H1 (cell line): ENCODE results near the gene SMARCA5. TPM values are rescaled to one million over a fixed set of nuclear protein-coding genes. Genes with fewer than 3 reads are reported as not detected.

Source experiments
- CTCF ChIA-PET: fragments of 300-600 bp; sonication (Branson Sonifier 250); formaldehyde crosslinking; loops from one replicate; lab custom pipeline; 2021; ENCODE audit not compliant: partially characterized antibody; lab: Charles Lee
- POLR2A ChIA-PET: fragments of 300-600 bp; sonication (Branson Sonifier 250); formaldehyde crosslinking; loops from one replicate; lab custom pipeline; 2021; ENCODE audit warnings: inconsistent platforms; ENCODE audit not compliant: partially characterized antibody; lab: Charles Lee
- DNase-seq, 2 experiments: peaks; one replicate each; pipeline versions ENCODE4 v3.0.0 to v3.0.0-alpha.2; 2010 to 2022; ENCODE audit warnings: low spot score in 2 of 2, low read depth in 1 of 2, mixed read lengths in 1 of 2
- FAIRE-seq: peaks from 2 replicates; lab custom pipeline; 2011; peaks lifted over from hg19 to GRCh38; lab: Jason Lieb, UNC
- H2AFZ ChIP-seq: 2 replicates; pipeline ENCODE4 v1.8.1; 2012; ENCODE audit warnings: low read length, inconsistent platforms
- H2AK5ac ChIP-seq: 2 replicates; pipeline ENCODE4 v1.6.1; 2013; ENCODE audit warnings: low read depth, low read length
- H2BK120ac ChIP-seq: replicated peaks from 2 replicates; pipeline ENCODE3; 2013; ENCODE audit warnings: low read depth, low read length, inconsistent platforms
- H2BK12ac ChIP-seq: 2 replicates; pipeline ENCODE4 v1.6.1; 2013; ENCODE audit warnings: low read depth, low read length
- H2BK15ac ChIP-seq: 2 replicates; pipeline ENCODE4 v1.6.1; 2013; ENCODE audit warnings: low read length
- H2BK20ac ChIP-seq: 2 replicates; pipeline ENCODE4 v1.6.1; 2013; ENCODE audit warnings: low read length
- H2BK5ac ChIP-seq: 2 replicates; pipeline ENCODE4 v1.6.1; 2013; ENCODE audit warnings: low read depth, low read length
- H3K14ac ChIP-seq: 2 replicates; pipeline ENCODE4 v1.6.1; 2013; ENCODE audit warnings: inconsistent platforms; ENCODE audit not compliant: insufficient read length
- H3K18ac ChIP-seq: 2 replicates; pipeline ENCODE4 v1.6.1; 2013; ENCODE audit warnings: low read length; ENCODE audit errors: extremely low read depth
- H3K23ac ChIP-seq: 2 replicates; pipeline ENCODE4 v1.6.1; 2013; ENCODE audit warnings: inconsistent platforms; ENCODE audit not compliant: insufficient read length
- H3K23me2 ChIP-seq: 2 replicates; pipeline ENCODE4 v1.6.1; 2013; ENCODE audit warnings: low read depth, low read length
- H3K27ac ChIP-seq: 2 replicates; pipeline ENCODE4 v1.6.1; 2011; ENCODE audit warnings: low read depth, low read length, inconsistent platforms
- H3K27me3 ChIP-seq, 4 experiments: replicated peaks in 1 of 4; 1 replicate in 1 of 4; 2 replicates in 3 of 4; pipeline versions ENCODE4 v1.6.1 to v1.8.1; 2011 to 2013; ENCODE audit warnings: low read length in 3 of 4, mild to moderate bottlenecking in 3 of 4, inconsistent platforms in 2 of 4, mixed read lengths in 2 of 4, moderate library complexity in 1 of 4; ENCODE audit not compliant: control insufficient read depth in 3 of 4, insufficient read depth in 3 of 4; ENCODE audit errors: extremely low read depth in 1 of 4
- H3K36me3 ChIP-seq, 4 experiments: 2 replicates each; pipeline versions ENCODE4 v1.6.1 to v1.8.1; 2011 to 2013; ENCODE audit warnings: mild to moderate bottlenecking in 4 of 4, low read length in 3 of 4, moderate library complexity in 2 of 4, control low read depth in 1 of 4, inconsistent platforms in 1 of 4; ENCODE audit not compliant: insufficient read depth in 4 of 4, control insufficient read depth in 2 of 4
- H3K4ac ChIP-seq: replicated peaks from 2 replicates; pipeline ENCODE3; 2013; ENCODE audit warnings: low read length, low read depth, mixed read lengths, inconsistent platforms; ENCODE audit not compliant: insufficient read length
- H3K4me1 ChIP-seq, 4 experiments: replicated peaks in 1 of 4; 1 replicate in 1 of 4; 2 replicates in 3 of 4; pipeline versions ENCODE4 v1.6.1 to v1.8.1; 2011 to 2013; ENCODE audit warnings: low read length in 3 of 4, inconsistent platforms in 2 of 4, mixed read lengths in 1 of 4; ENCODE audit not compliant: insufficient read depth in 4 of 4, control insufficient read depth in 3 of 4
- H3K4me2 ChIP-seq, 2 experiments: 2 replicates each; pipeline versions ENCODE4 v1.6.1 to v1.8.1; 2011 to 2013; ENCODE audit warnings: low read depth in 2 of 2, low read length in 2 of 2, control low read depth in 1 of 2, inconsistent platforms in 1 of 2, mild to moderate bottlenecking in 1 of 2; ENCODE audit not compliant: insufficient read depth in 1 of 2
- H3K4me3 ChIP-seq, 4 experiments: fragments of 200-600, 300-600 bp in 1 of 4; sonication (generic), shearing (Covaris generic), sonication (Bioruptor Twin) in 1 of 4; 2 replicates each; pipeline versions ENCODE4 v1.5.1 to v1.8.1; 2011 to 2016; ENCODE audit warnings: low read length in 4 of 4, low read depth in 3 of 4, control low read depth in 2 of 4, inconsistent platforms in 2 of 4, mild to moderate bottlenecking in 2 of 4, mixed read lengths in 1 of 4, moderate library complexity in 1 of 4; ENCODE audit not compliant: insufficient read depth in 2 of 4; ENCODE audit errors: extremely low read depth in 1 of 4
- H3K56ac ChIP-seq: replicated peaks from 2 replicates; pipeline ENCODE3; 2013; ENCODE audit warnings: low read depth, mild to moderate bottlenecking, mixed read lengths, low read length, inconsistent platforms; ENCODE audit not compliant: insufficient read length
- H3K79me1 ChIP-seq: 2 replicates; pipeline ENCODE4 v1.6.1; 2013; ENCODE audit warnings: low read depth, low read length, control low read depth
- H3K79me2 ChIP-seq, 2 experiments: 2 replicates each; pipeline versions ENCODE4 v1.6.1 to v1.8.1; 2012 to 2013; ENCODE audit warnings: low read length in 2 of 2, mild to moderate bottlenecking in 2 of 2, inconsistent platforms in 1 of 2; ENCODE audit not compliant: insufficient read depth in 2 of 2, control insufficient read depth in 1 of 2
- H3K9ac ChIP-seq, 4 experiments: replicated peaks in 1 of 4; 1 replicate in 1 of 4; 2 replicates in 3 of 4; pipeline versions ENCODE4 v1.6.1 to v1.8.1; 2011 to 2013; ENCODE audit warnings: low read depth in 3 of 4, low read length in 3 of 4, control low read depth in 2 of 4, mild to moderate bottlenecking in 2 of 4, moderate library complexity in 2 of 4, inconsistent platforms in 1 of 4; ENCODE audit errors: extremely low read depth in 1 of 4
- H3K9me3 ChIP-seq, 2 experiments: 2 replicates each; pipeline versions ENCODE4 v1.6.1 to v1.8.1; 2012 to 2013; ENCODE audit warnings: mild to moderate bottlenecking in 2 of 2, moderate library complexity in 2 of 2, control low read depth in 1 of 2, inconsistent platforms in 1 of 2, low read depth in 1 of 2, low read length in 1 of 2, mixed read lengths in 1 of 2; ENCODE audit not compliant: insufficient read depth in 2 of 2
- H4K20me1 ChIP-seq, 2 experiments: replicated peaks in 1 of 2; 2 replicates each; pipeline versions ENCODE3 to v1.8.1; 2011 to 2013; ENCODE audit warnings: inconsistent platforms in 2 of 2, low read length in 2 of 2, mild to moderate bottlenecking in 1 of 2; ENCODE audit not compliant: insufficient read depth in 2 of 2, control insufficient read depth in 1 of 2
- H4K5ac ChIP-seq: 2 replicates; pipeline ENCODE4 v1.6.1; 2013; ENCODE audit warnings: low read length, low read depth, mixed read lengths, inconsistent platforms; ENCODE audit not compliant: insufficient read length
- H4K8ac ChIP-seq: 2 replicates; pipeline ENCODE4 v1.8.0; 2013; ENCODE audit warnings: mild to moderate bottlenecking, moderate library complexity, low read length, inconsistent platforms; ENCODE audit not compliant: insufficient read depth; ENCODE audit errors: extremely low read depth
- H4K91ac ChIP-seq: replicated peaks from 2 replicates; pipeline ENCODE3; 2013; ENCODE audit warnings: low read length, mixed read lengths, inconsistent platforms; ENCODE audit not compliant: insufficient read length
- CBX5 ChIP-seq: fragments of 300-800, 300-1000 bp; sonication (generic); IDR thresholded peaks from 2 replicates; pipeline ENCODE4 v1.7.1; 2016; ENCODE audit warnings: antibody characterized with exemption, low read length, low read depth
- CBX8 ChIP-seq: fragments of 300-800, 300-1000 bp; sonication (generic); IDR thresholded peaks from 2 replicates; pipeline ENCODE4 v1.7.1; 2016; ENCODE audit warnings: low read depth, low read length, borderline replicate concordance
- EZH2 ChIP-seq: fragments of 200-600 bp; sonication (generic); IDR thresholded peaks from 2 replicates; pipeline ENCODE4 v1.7.1; 2012; ENCODE audit warnings: low read depth, mild to moderate bottlenecking, moderate library complexity, low read length, inconsistent platforms; ENCODE audit not compliant: severe bottlenecking
- GABPA ChIP-seq: IDR thresholded peaks from 2 replicates; pipeline ENCODE4 v1.6.1; 2011; ENCODE audit warnings: mild to moderate bottlenecking, low read length, moderate library complexity, borderline replicate concordance; ENCODE audit not compliant: insufficient read depth
- GTF2F1 ChIP-seq: IDR thresholded peaks from 2 replicates; pipeline ENCODE4 v1.6.1; 2012; ENCODE audit warnings: low read depth, low read length, improper control_type of control experiment, borderline replicate concordance
- KDM5A ChIP-seq: fragments of 200-600 bp; IDR thresholded peaks from 2 replicates; pipeline ENCODE4 v1.7.1; 2012; ENCODE audit warnings: mild to moderate bottlenecking, low read length, inconsistent platforms, mixed read lengths
- MAX ChIP-seq: IDR thresholded peaks from 2 replicates; pipeline ENCODE4 v1.6.1; 2012; ENCODE audit warnings: inconsistent platforms
- NRF1 ChIP-seq: IDR thresholded peaks from 2 replicates; pipeline ENCODE4 v1.6.1; 2011; ENCODE audit warnings: mild to moderate bottlenecking, low read depth, low read length, improper control_type of control experiment
- PHF8 ChIP-seq: fragments of 200-600 bp; sonication (generic); conservative IDR thresholded peaks from 2 replicates; pipeline ENCODE4 v1.7.1; 2012; ENCODE audit warnings: low read depth, mild to moderate bottlenecking, inconsistent platforms, low read length, moderate library complexity
- SIRT6 ChIP-seq: IDR thresholded peaks from one replicate; pipeline ENCODE4 v1.7.1; 2012; ENCODE audit warnings: low read length, inconsistent platforms
- SP2 ChIP-seq: IDR thresholded peaks from 2 replicates; pipeline ENCODE4 v1.6.1; 2012; ENCODE audit warnings: mild to moderate bottlenecking, low read length, inconsistent platforms
- WGBS, 2 experiments: shearing (Covaris generic) in 1 of 2; methylation state at CpG; one replicate each; pipeline versions ENCODE4 v1.1.6 to v1.1.7; 2013 to 2015; ENCODE audit warnings: low lambda C conversion rate in 2 of 2, mixed read lengths in 2 of 2, inconsistent platforms in 1 of 2, low coverage in 1 of 2, missing lambda C conversion rate in 1 of 2; ENCODE audit not compliant: insufficient replicate concordance in 2 of 2, insufficient coverage in 1 of 2, insufficient read length in 1 of 2; ENCODE audit errors: extremely low coverage in 1 of 2, missing lambda C conversion rate in 1 of 2; 5-methylcytosine and 5-hydroxymethylcytosine counted together
- polyA plus RNA-seq, 7 experiments: library from polyadenylated mRNA; depleted of rRNA in 3 of 7; stranded (reverse) in 5 of 7; unstranded in 2 of 7; fragments of >200 nt in 5 of 7; fragments of 200-250 nt in 2 of 7; gene quantifications; 1 replicate in 5 of 7; 2 replicates in 1 of 7; 4 replicates in 1 of 7; pipeline versions ENCODE4 v1.2.1 to v1.2.3, GENCODE V29; 2011 to 2013; ENCODE audit warnings: missing spikeins in 2 of 7, mixed read lengths in 2 of 7
- total RNA-seq: library from RNA; stranded (reverse); fragmentation: NEBNext Ultra II Directional; extraction: Animal tissue kit (Norgen Biotek cat#: 25700); gene quantifications from 2 replicates; pipeline ENCODE4 v1.2.1, GENCODE V29; 2021
- TF ChIP-seq, protein P1 (sequence below): IDR thresholded peaks from 2 replicates; pipeline ENCODE4 v1.6.1; 2012; ENCODE audit warnings: inconsistent platforms
- TF ChIP-seq, protein P2 (sequence below): IDR thresholded peaks from 2 replicates; pipeline ENCODE4 v1.6.1; 2011; ENCODE audit warnings: low read length, improper control_type of control experiment

The SMARCA5 gene
- total and polyA plus RNA-seq, 2 of the 8 experiments (the other 6 are each of a cell fraction or from before 2014, with no cell fraction given): 13.9 to 112 TPM

GRCh38 chr4:143489106-143489505, 24.4 kb upstream of the SMARCA5 start:
- WGBS, 2 experiments: 100% methylated on average over 2 of the region's 2 CpGs; no CpG with 5 or more reads in 1 of the 2 experiments
- no peak overlapping the region for H4K5ac ChIP-seq
- H2BK15ac ChIP-seq: no peak overlapping the region
- DNase-seq: no peak
- H4K91ac ChIP-seq: no peak overlapping the region
- no peaks in the 10 kb centered on the region for H4K20me1 ChIP-seq
- ChIA-PET CTCF (interaction anchor here (1.6 kb wide), 1 partner anchor 10 kb away, joined by 3 read pairs; no protein-coding TSS in a partner anchor), POLR2A (no interaction called here)
- no peaks in the 10 kb centered on the region for H3K4me1 ChIP-seq
- no peak overlapping the region for H3K14ac ChIP-seq
- FAIRE-seq: no peak
- no peak overlapping the region for H3K4me3 ChIP-seq
- no peak overlapping the region for H4K8ac ChIP-seq
- H2BK20ac ChIP-seq: no peak overlapping the region
- no peak overlapping the region for H3K9ac ChIP-seq
- H3K27ac ChIP-seq: no peak overlapping the region
- no peak overlapping the region for H2BK5ac ChIP-seq
- H2AFZ ChIP-seq: no peak overlapping the region
- no peaks in the 10 kb centered on the region for H3K79me1 ChIP-seq
- no peak overlapping the region for H2BK12ac ChIP-seq
- H3K4me2 ChIP-seq: no peak overlapping the region
- H3K23ac ChIP-seq: no peak overlapping the region
- H2BK120ac ChIP-seq: no peak overlapping the region
- H3K18ac ChIP-seq: no peak overlapping the region
- no peak overlapping the region for H3K56ac ChIP-seq
- H3K4ac ChIP-seq: no peak overlapping the region
- H2AK5ac ChIP-seq: no peak overlapping the region
- H3K9me3 ChIP-seq: no peaks in the 10 kb centered on the region
- no peaks in the 10 kb centered on the region for H3K23me2 ChIP-seq
- H3K79me2 ChIP-seq: no peaks in the 10 kb centered on the region
- no peaks in the 10 kb centered on the region for H3K36me3 ChIP-seq
- H3K27me3 ChIP-seq: no peaks in the 10 kb centered on the region
- TF ChIP-seq GTF2F1 (no peak), MAX (no peak), CBX5 (no peak), EZH2 (no peak), PHF8 (no peak), GABPA (no peak), NRF1 (no peak), KDM5A (no peak), SIRT6 (no peak), SP2 (no peak), CBX8 (no peak)
- TF ChIP-seq, protein P1, sequence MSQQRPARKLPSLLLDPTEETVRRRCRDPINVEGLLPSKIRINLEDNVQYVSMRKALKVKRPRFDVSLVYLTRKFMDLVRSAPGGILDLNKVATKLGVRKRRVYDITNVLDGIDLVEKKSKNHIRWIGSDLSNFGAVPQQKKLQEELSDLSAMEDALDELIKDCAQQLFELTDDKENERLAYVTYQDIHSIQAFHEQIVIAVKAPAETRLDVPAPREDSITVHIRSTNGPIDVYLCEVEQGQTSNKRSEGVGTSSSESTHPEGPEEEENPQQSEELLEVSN: no peak
- TF ChIP-seq, protein P2, sequence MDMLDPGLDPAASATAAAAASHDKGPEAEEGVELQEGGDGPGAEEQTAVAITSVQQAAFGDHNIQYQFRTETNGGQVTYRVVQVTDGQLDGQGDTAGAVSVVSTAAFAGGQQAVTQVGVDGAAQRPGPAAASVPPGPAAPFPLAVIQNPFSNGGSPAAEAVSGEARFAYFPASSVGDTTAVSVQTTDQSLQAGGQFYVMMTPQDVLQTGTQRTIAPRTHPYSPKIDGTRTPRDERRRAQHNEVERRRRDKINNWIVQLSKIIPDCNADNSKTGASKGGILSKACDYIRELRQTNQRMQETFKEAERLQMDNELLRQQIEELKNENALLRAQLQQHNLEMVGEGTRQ: no peak
